ENCODE results near the gene IER5.

IER5 gene

GRCh38 chr1:181099152-181100014 lies 10.9 kb downstream of the IER5 start:
- DNase-seq (ENCODE audit: low read depth) = peak; percentile 95

- no peak for DNase-seq (ENCODE audit: low read depth)
Observed at GRCh38 chr1:181100015-181100905, 11.8 kb downstream of the IER5 start.

GRCh38 chr1:181100934-181101333 lies 12.4 kb downstream of the IER5 start:
- no peak for DNase-seq (ENCODE audit: low read depth)

GRCh38 chr1:181101581-181102226 lies 13.2 kb downstream of the IER5 start:
- DNase-seq (ENCODE audit: low read depth) = no peak

GRCh38 chr1:181102841-181103240 lies 14.3 kb downstream of the IER5 start:
- DNase-seq (ENCODE audit: low read depth) = no peak

- no peak for DNase-seq (ENCODE audit: low read depth)
Observed at GRCh38 chr1:181103399-181103798, 14.9 kb downstream of the IER5 start.

- no peak for DNase-seq (ENCODE audit: low read depth)
Observed at GRCh38 chr1:181104042-181104789, 15.7 kb downstream of the IER5 start.

- DNase-seq (ENCODE audit: low read depth) = no peak
Observed at GRCh38 chr1:181104790-181105133, 16.3 kb downstream of the IER5 start.

- DNase-seq (ENCODE audit: low read depth) = peak; percentile 83
Observed at GRCh38 chr1:181105134-181106021, 16.9 kb downstream of the IER5 start.

GRCh38 chr1:181106022-181106312 lies 17.5 kb downstream of the IER5 start:
- DNase-seq (ENCODE audit: low read depth) = no peak

- DNase-seq (ENCODE audit: low read depth) = no peak
Observed at GRCh38 chr1:181106479-181106878, 18.0 kb downstream of the IER5 start.

GRCh38 chr1:181107711-181108110 lies 19.2 kb downstream of the IER5 start:
- DNase-seq (ENCODE audit: low read depth) = no peak

- DNase-seq (ENCODE audit: low read depth) = no peak
Observed at GRCh38 chr1:181108304-181108867, 19.9 kb downstream of the IER5 start.

- DNase-seq (ENCODE audit: low read depth) = no peak
Observed at GRCh38 chr1:181110013-181110412, 21.5 kb downstream of the IER5 start.

- peak; percentile 71 for DNase-seq (ENCODE audit: low read depth)
Observed at GRCh38 chr1:181111559-181111958, 23.1 kb downstream of the IER5 start.

GRCh38 chr1:181112071-181112929 lies 23.8 kb downstream of the IER5 start:
- DNase-seq (ENCODE audit: low read depth) = peak; percentile 100

GRCh38 chr1:181113059-181113641 lies 24.6 kb downstream of the IER5 start:
- peak; percentile 55 for DNase-seq (ENCODE audit: low read depth)

- no peak for DNase-seq (ENCODE audit: low read depth)
Observed at GRCh38 chr1:181114574-181115367, 26.3 kb downstream of the IER5 start.

GRCh38 chr1:181115368-181115684 lies 26.8 kb downstream of the IER5 start:
- DNase-seq (ENCODE audit: low read depth) = no peak
